Transverse colon (tissue), 4 donors: ENCODE measurements around the gene PDHB.

Experiments used
- CTCF ChIP-seq, 5 experiments: fragments of 200-600 bp in 3 of 5; fragments of 450-650 bp in 2 of 5; sonication (generic) in 3 of 5; IDR thresholded peaks; 1 replicate in 2 of 5; 2 replicates in 3 of 5; pipeline ENCODE4 v1.5.1; 2016 to 2017; ENCODE audit warnings: antibody characterized with exemption in 5 of 5, inconsistent platforms in 3 of 5, mild to moderate bottlenecking in 2 of 5, moderate library complexity in 1 of 5
- POLR2AphosphoS5 ChIP-seq, 3 donors: sonication (generic); formaldehyde crosslinking; IDR thresholded peaks; one replicate each; pipeline ENCODE4 v1.6.1; 2016; ENCODE audit warnings: antibody characterized with exemption in 3 of 3

- TF ChIP-seq CTCF (IDR thresholded peaks at IDR 0.05) (no peak), POLR2AphosphoS5 (IDR thresholded peaks at IDR 0.05) (no peak)
These were observed 21.5 kb downstream of the PDHB start for GRCh38 chr3:58411851-58412830.
